HG02571 (cell line): Measurements from ENCODE around the gene WBP1L.
"Not testable (repeated sequence)": the region's sequence is repeated elsewhere in the genome, so short reads cannot be mapped to it uniquely, and the experiment has no call there.

Experiments used
- ATAC-seq: cut with Tn5 transposase; IDR thresholded peaks from one replicate; pipeline ENCODE4 v1.9.1; 2021; ENCODE audit warnings: mild to moderate bottlenecking, moderate library complexity; ENCODE audit not compliant: unreplicated experiment

Gene WBP1L

GRCh38 chr10:102758240-102758932, 14.6 kb downstream of the WBP1L start:
- ATAC-seq, result no peak

GRCh38 chr10:102758933-102759262, 15.2 kb downstream of the WBP1L start:
- not testable (repeated sequence) for ATAC-seq

GRCh38 chr10:102759497-102760210, 15.9 kb downstream of the WBP1L start:
- ATAC-seq, result no peak

- no peak for ATAC-seq
Observed at GRCh38 chr10:102761981-102762380, 18.2 kb downstream of the WBP1L start.

- ATAC-seq, result no peak
Observed at GRCh38 chr10:102762401-102763015, 18.8 kb downstream of the WBP1L start.

- ATAC-seq, result no peak
Observed at GRCh38 chr10:102763037-102763607, 19.4 kb downstream of the WBP1L start.

GRCh38 chr10:102764470-102765161, 20.9 kb downstream of the WBP1L start:
- no peak for ATAC-seq

- no peak for ATAC-seq
Observed at GRCh38 chr10:102765336-102765735, 21.6 kb downstream of the WBP1L start.

GRCh38 chr10:102767428-102768160, 23.8 kb downstream of the WBP1L start:
- ATAC-seq, result no peak

GRCh38 chr10:102769375-102770107, 25.8 kb downstream of the WBP1L start:
- no peak for ATAC-seq

GRCh38 chr10:102770108-102770482, 26.3 kb downstream of the WBP1L start:
- ATAC-seq, result no peak

GRCh38 chr10:102770792-102771191, 27.0 kb downstream of the WBP1L start:
- ATAC-seq, result no peak

GRCh38 chr10:102773320-102773719, 29.6 kb downstream of the WBP1L start:
- ATAC-seq, result no peak

- no peak for ATAC-seq
Observed at GRCh38 chr10:102773986-102774385, 30.2 kb downstream of the WBP1L start.

GRCh38 chr10:102775201-102775934, 31.6 kb downstream of the WBP1L start:
- no peak for ATAC-seq

- ATAC-seq, result no peak
Observed at GRCh38 chr10:102775935-102776669, 32.4 kb downstream of the WBP1L start.

- ATAC-seq, result no peak
Observed at GRCh38 chr10:102776779-102777456, 33.2 kb downstream of the WBP1L start.
